Epithelial cell of esophagus (primary cell): ENCODE measurements around the gene ATP6V0E2.

Experiments used
- DNase-seq: peaks from one replicate; pipeline ENCODE4 v3.0.0; 2010; ENCODE audit warnings: low read depth
- H3K4me3 ChIP-seq: 2 replicates; pipeline ENCODE4 v1.5.1; 2011; ENCODE audit warnings: mild to moderate bottlenecking, low read length, control low read depth
- TF ChIP-seq, protein P1 (sequence below): IDR thresholded peaks from 2 replicates; pipeline ENCODE4 v1.5.1; 2011; ENCODE audit warnings: low read depth, mild to moderate bottlenecking, low read length, control low read depth, inconsistent platforms; ENCODE audit not compliant: insufficient read depth; ENCODE audit errors: missing control alignments

The ATP6V0E2 gene

DNA sequence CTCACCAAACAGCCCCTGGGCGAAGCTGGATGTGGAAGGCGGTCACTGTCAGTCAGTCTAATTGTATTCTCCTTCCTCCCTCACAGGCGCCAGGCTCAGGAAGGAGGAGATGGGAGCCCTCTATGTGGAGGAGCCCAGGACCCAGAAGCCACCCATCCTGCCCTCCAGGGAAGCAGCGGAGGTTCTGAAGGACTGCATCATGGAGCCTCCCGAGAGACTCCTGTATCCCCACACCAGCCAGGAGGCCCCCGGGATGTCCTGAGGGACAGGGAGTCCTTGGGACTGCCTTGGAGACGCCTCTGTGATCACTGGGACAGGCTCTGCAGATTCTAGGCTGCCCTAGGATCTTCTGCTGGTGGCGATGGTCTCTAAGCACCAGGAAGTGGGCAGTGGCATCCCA, 9.7 kb upstream of the ATP6V0E2 start:
- TF ChIP-seq, protein P1, sequence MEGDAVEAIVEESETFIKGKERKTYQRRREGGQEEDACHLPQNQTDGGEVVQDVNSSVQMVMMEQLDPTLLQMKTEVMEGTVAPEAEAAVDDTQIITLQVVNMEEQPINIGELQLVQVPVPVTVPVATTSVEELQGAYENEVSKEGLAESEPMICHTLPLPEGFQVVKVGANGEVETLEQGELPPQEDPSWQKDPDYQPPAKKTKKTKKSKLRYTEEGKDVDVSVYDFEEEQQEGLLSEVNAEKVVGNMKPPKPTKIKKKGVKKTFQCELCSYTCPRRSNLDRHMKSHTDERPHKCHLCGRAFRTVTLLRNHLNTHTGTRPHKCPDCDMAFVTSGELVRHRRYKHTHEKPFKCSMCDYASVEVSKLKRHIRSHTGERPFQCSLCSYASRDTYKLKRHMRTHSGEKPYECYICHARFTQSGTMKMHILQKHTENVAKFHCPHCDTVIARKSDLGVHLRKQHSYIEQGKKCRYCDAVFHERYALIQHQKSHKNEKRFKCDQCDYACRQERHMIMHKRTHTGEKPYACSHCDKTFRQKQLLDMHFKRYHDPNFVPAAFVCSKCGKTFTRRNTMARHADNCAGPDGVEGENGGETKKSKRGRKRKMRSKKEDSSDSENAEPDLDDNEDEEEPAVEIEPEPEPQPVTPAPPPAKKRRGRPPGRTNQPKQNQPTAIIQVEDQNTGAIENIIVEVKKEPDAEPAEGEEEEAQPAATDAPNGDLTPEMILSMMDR: no peak
- no peak for DNase-seq
- no peak overlapping the region for H3K4me3 ChIP-seq

DNA sequence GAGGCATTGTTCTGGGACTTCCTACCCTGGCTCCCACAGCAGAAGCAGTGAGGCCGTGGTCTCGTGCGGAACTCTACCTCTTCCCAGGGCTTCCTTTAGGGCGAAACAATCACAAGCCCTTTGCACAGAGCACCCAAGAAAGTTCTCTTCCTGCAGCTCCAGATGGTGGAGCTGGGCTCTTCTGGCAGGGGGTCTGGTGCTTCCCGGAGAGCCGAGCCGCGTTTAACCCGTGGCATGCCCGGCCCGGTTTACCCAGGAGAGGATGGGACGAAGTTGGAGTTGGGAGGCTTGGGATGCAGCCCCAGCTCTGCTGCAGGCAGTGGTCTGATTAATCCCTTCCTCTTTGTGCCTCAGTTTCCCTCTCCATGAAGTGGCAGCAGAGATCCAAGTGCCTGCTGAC, 9.0 kb upstream of the ATP6V0E2 start:
- TF ChIP-seq, protein P1: no peak
- H3K4me3 ChIP-seq: no peak overlapping the region

DNA sequence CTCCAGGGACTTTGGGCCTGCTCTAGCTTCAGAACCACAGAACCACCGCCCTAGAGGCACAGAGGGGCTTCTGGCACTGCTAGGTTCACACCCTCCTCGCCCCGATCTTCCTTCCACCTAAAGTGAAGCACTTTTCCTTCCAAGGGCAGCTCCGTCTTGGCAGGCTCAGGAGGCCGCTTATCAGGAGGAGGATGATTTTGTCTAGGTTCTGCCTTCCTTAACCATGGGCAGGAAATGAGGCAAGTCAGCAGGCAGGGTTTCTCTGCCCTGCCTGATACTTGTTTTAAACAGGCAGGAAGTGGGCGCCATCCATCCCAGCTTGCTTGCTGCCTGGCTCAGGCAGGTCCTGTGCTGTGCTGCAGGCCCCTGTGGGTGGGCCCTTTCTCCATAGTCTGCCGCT, 8.3 kb upstream of the ATP6V0E2 start:
- DNase-seq: no peak
- TF ChIP-seq, protein P1: no peak

More for the DNA sequence above, 9.0 kb upstream of the ATP6V0E2 start:
- DNase-seq: no peak

DNA sequence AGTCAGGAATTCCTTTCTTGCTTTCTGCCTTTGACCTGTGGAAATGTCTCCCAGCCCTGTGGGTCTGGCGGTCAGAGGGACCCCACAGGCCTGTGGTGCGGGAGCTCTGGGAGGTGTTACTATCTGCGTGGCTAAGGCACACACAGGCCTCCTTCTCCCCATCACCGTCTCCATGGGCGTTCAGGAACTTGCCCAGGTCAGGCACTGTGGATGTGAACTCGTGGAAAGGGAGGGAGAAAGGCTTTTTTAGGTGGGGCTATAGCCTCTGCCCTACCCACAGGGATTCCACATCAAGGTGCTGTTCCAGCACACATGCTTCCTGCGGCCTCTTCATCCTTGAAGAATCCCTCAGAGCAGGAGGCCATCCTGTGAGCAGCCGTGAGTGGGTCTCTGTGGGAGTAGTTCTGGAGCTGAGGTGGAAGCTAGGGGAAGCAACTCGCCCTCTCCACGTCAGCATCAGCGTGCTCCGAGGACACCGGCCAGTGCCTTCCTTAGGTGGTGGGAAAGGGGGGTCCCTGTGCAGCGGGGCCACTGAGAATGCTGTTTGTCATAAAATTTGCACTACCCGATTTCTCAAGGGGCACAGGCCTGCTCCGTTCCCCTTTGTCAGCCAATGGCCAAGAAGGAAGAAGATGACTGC, 7.5 kb upstream of the ATP6V0E2 start:
- TF ChIP-seq, protein P1: no peak
- DNase-seq: no peak
- no peak overlapping the region for H3K4me3 ChIP-seq

More for the DNA sequence above, 8.3 kb upstream of the ATP6V0E2 start:
- H3K4me3 ChIP-seq: no peak overlapping the region

DNA sequence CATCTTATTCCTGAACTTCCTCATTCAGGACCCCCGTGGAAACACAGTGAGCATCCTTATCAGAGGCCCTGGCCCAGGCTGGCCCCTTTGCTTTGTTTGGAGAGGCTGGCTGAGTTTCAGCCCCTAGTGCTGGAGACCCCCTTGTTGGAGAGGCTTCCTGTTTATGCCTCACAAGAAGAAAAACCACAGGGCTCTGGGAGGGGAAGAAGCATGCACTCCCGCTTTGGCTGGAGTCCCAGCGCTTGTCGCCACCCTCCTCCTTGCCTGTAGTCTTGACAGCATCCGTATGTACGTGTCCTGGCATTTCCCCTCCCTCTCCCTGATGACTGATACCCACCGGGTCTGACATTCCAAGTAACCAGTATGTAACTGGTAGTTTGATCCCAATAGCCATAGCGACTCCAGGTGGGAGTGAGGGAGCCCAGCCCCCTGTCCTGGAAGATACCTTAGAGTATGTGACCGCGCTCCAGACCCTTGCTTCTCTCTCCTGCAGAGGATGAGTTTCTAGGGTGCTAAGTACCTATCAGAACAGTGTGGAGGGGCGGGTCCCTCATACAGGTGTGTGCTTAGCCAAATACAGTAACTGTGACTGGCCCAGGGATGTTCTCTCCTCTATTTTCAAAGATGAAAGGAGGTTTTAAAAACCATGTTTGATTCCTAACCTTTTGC, 6.9 kb upstream of the ATP6V0E2 start:
- peak; percentile 73 for DNase-seq
- H3K4me3 ChIP-seq: no peak overlapping the region

DNA sequence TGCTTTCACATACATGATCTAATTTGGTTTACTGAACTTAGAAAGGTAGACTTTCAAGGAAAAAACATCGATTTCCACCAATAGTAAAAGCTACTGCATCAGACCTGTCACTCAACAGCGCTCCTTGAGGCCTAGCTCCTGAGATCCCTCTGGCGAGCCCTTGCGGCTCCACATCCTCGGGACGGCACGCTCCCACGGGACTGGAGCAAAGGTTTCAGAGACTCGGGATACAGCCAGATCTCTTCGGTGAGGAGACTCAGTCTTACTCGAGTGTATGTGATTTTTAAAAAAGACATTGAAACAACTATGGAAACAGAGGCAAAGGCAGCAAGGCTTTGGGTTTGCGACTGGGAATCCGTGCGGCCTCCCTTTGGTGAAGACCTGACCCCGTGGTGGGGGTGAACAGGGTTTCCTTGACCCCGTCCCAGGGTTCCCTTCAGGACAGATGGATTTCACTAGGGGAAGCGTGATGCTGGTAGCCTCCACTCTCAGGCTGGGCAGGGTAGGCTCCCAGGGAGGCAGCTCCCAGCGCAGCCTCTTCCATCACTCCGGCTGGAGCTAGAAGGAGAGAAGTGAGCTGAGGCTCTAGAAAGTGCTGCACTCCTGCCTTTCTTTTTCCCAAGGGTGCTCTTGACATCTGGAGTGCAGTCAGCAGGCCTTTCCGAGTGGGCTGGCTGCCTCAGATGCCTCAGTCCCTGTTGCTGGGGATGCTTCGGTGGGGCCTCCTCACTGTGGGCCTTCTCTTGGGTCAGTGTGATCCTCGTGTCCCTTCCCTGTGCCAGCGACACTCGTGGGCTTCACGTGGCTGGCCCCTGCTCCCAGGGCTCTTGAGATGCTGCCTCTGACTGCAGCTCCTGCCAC, 5.8 kb upstream of the ATP6V0E2 start:
- TF ChIP-seq, protein P1: no peak
- no peak overlapping the region for H3K4me3 ChIP-seq
- DNase-seq: no peak

More for the DNA sequence above, 6.9 kb upstream of the ATP6V0E2 start:
- TF ChIP-seq, protein P1: no peak
